Ovary (tissue), 9 donors: Measurements from ENCODE around the gene SRPK1. TPM values are rescaled to one million over a fixed set of nuclear protein-coding genes. Genes with fewer than 3 reads are reported as not detected.

ENCODE experiments used
- DNase-seq, 5 donors: peaks; one replicate each; pipeline ENCODE4 v3.0.0-alpha.2; 2019 to 2020
- H3K27ac ChIP-seq, 2 donors: fragments of 200-600 bp; one replicate each; pipeline versions ENCODE4 v1.5.1 to v1.8.0; 2019 to 2022
- H3K27me3 ChIP-seq: fragments of 200-600 bp; one replicate; pipeline ENCODE4 v1.8.0; 2022
- H3K36me3 ChIP-seq: fragments of 200-600 bp; sonication (generic); one replicate; pipeline ENCODE4 v1.5.1; 2019
- H3K4me1 ChIP-seq: one replicate; pipeline ENCODE4 v1.8.1; 2013; ENCODE audit warnings: mild to moderate bottlenecking, moderate library complexity; ENCODE audit not compliant: insufficient read depth
- H3K4me3 ChIP-seq: fragments of 200-600 bp; sonication (generic); one replicate; pipeline ENCODE4 v1.5.1; 2017
- H3K9me3 ChIP-seq, 2 donors: fragments of 200-600 bp in 1 of 2; sonication (generic) in 1 of 2; one replicate each; pipeline versions ENCODE4 v1.5.1 to v1.8.1; 2013 to 2019; ENCODE audit warnings: mild to moderate bottlenecking in 1 of 2, moderate library complexity in 1 of 2
- EP300 ChIP-seq: sonication (generic); formaldehyde crosslinking; IDR thresholded peaks from one replicate; pipeline ENCODE4 v1.6.1; 2017; ENCODE audit warnings: antibody characterized with exemption
- POLR2A ChIP-seq: fragments of 450-650 bp; IDR thresholded peaks from one replicate; pipeline ENCODE4 v1.6.1; 2017; ENCODE audit warnings: antibody characterized with exemption, mild to moderate bottlenecking, moderate library complexity
- WGBS, 3 donors: extraction: QIAGEN DNeasy Blood & Tissue Kit in 1 of 3; methylation state at CpG; one replicate each; pipeline versions ENCODE4 v1.1.5 to v1.1.7; 2013 to 2017; 5-methylcytosine and 5-hydroxymethylcytosine counted together
- intact Hi-C, 4 donors: fragments of 100-400 bp; cut with DNase I; formaldehyde crosslinking; loops; one replicate each; pipeline versions ENCODE4 v1.11.0 to v1.15.1; 2022 to 2023
- polyA plus RNA-seq, 2 donors: library from polyadenylated mRNA; stranded (reverse); fragments of 200-250 nt in 1 of 2; fragments of 350-450 nt in 1 of 2; fragmentation: Illumina TruSeq in 1 of 2; extraction: RNeasy Lipid Tissue Mini Kit (QIAGEN cat#74804) in 1 of 2; gene quantifications; one replicate each; pipeline ENCODE4 v1.2.3, GENCODE V29; 2013 to 2014
- total RNA-seq, 7 donors: library from RNA; depleted of rRNA in 2 of 7; stranded (reverse); fragments of >200 nt in 2 of 7; fragmentation: NEBNext Ultra II Directional in 3 of 7; extraction: Animal tissue kit (Norgen Biotek cat#: 25700) in 3 of 7; gene quantifications; one replicate each; pipeline versions ENCODE4 v1.1.0 to v1.2.4, GENCODE V29; 2016 to 2023
- TF ChIP-seq, protein P1 (sequence below), 3 donors: fragments of 450-650 bp in 2 of 3; fragments of 200-600 bp in 1 of 3; IDR thresholded peaks; one replicate each; pipeline versions ENCODE4 v1.5.1 to v1.8.0; 2016 to 2022; ENCODE audit warnings: antibody characterized with exemption in 3 of 3, mild to moderate bottlenecking in 1 of 3
- donor health status: DM: no; HTN: no; CAD: no; lungs with moderate emphysema.
- donor health status: DM: no; HTN: no; CAD: no.
- donor health status: Bipolar disorder and iron deficiency.
- donor health status: DM: yes; HTN: yes; CAD: no.
- donor health status: DM: no; HTN: no; CAD: no.
- donor health status: DM: yes; HTN: yes; CAD: no.

The SRPK1 gene
- total and polyA plus RNA-seq, 9 donors: 7.3 to 28.4 (median 23.3) TPM

DNA sequence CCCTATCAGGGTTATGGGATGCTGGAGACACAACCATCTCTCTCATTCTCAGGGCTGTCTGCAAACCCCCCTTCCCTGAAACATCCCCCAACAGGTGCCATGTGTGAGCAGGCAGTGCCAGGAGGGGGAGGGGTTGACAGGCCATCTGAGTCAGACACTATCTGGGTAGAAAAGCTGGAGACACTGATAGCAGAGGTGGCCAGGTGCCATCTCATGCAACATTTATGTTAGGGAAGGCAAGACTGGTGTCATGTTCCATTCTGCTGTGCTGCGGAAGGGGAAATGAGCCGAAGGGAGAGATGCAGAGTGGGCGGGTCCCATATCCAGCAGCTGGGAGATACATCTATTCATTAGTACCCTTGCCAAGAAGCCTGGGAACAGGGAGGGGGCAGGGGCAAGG is 112.2 kb downstream of the SRPK1 start:
- H3K36me3 ChIP-seq: no peaks in the 10 kb centered on the region
- no peaks in the 10 kb centered on the region for H3K27me3 ChIP-seq
- WGBS, 3 donors: 33 to 57% (median 41%) methylated on average over 3 of the region's 3 CpGs
- peaks cover 2% of the 10 kb centered on the region for H3K4me1 ChIP-seq
- TF ChIP-seq EP300 (no peak), POLR2A (no peak)
- TF ChIP-seq, protein P1, sequence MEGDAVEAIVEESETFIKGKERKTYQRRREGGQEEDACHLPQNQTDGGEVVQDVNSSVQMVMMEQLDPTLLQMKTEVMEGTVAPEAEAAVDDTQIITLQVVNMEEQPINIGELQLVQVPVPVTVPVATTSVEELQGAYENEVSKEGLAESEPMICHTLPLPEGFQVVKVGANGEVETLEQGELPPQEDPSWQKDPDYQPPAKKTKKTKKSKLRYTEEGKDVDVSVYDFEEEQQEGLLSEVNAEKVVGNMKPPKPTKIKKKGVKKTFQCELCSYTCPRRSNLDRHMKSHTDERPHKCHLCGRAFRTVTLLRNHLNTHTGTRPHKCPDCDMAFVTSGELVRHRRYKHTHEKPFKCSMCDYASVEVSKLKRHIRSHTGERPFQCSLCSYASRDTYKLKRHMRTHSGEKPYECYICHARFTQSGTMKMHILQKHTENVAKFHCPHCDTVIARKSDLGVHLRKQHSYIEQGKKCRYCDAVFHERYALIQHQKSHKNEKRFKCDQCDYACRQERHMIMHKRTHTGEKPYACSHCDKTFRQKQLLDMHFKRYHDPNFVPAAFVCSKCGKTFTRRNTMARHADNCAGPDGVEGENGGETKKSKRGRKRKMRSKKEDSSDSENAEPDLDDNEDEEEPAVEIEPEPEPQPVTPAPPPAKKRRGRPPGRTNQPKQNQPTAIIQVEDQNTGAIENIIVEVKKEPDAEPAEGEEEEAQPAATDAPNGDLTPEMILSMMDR (IDR thresholded peaks at IDR 0.05): no peak
- intact Hi-C loops: no loop called here
- H3K9me3 ChIP-seq: no peaks in the 10 kb centered on the region
- no peak for DNase-seq
- H3K4me3 ChIP-seq: no peak overlapping the region
- no peak overlapping the region for H3K27ac ChIP-seq

DNA sequence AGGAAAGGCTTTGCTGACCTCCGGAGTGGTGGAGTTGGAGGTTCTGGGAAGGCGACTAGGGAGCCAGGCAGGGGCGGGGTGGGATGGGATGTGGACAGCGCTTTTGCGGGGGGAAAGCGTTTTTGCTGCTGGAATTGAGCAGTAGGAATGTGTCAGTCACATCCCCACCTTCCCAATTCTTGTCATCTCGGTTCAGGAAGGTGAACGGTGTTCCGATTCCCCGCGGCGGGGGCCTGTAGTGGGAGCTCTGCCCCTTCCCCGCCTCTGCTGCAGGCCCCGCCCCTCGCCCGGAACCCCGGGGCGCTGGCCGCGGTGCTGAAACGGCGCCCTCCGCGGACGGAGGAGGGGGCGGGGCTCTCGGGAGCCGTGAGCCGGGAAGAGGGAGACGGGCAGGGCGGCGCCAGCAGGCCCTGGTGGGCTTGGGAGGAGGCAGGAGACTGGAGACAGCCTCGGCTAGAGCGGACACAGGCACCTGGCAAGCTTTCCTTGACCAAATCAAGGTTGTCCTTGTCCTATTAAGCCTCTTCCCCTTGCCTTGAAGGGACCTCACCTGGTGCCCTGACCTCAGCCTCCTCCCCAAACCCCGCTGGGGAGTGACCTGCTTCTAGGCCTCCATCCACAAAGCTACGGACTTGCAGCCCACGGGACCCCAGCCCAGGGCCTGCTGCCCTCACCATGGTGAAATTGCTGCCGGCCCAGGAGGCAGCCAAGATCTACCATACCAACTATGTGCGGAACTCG is 115.7 kb downstream of the SRPK1 start, which contains the start of gene LHFPL5:
TSS of gene LHFPL5 (plus strand) at position 357 of the 741 bp plus-strand sequence. CDS start at position 676, 319 bp downstream.
- no peak for TF ChIP-seq POLR2A
- no peak for TF ChIP-seq EP300
- H3K27me3 ChIP-seq: no peaks in the 10 kb centered on the region
- no peak within 1 kb of the TSS for H3K27ac ChIP-seq
- H3K4me3 ChIP-seq: no peak within 1 kb of the TSS
- peaks cover 2% of the 10 kb centered on the region for H3K4me1 ChIP-seq
- 9 to 13% (median 12%) methylated on average over 32 to 40 of the region's 40 CpGs for WGBS, 3 donors
- peak in 4 of 5 donors; percentile 15 to 71 (median 56) for DNase-seq
- no peaks in the 10 kb centered on the region for H3K9me3 ChIP-seq
- intact Hi-C loops: no loop called here
- H3K36me3 ChIP-seq: no peaks in the 10 kb centered on the region

DNA sequence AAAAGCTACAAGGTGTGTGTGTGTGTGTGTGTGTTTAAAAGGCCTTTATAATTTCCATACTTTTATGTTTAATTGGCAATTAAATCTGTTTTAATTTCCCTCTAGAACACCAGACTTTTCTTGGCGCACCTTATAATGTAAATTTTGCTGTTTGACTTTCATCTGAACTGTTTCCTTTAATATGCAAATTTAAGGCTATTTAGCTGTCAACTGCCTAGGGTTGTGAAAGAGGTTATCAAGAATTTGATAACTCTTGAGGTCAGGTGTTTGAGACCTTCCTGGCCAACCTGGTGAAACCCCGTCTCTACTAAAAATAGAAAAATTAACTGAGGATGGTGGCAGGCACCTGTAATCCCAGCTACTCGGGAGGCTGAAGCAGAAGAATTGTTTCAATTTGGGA is 119.8 kb downstream of the SRPK1 start:
- intact Hi-C loops: no loop called here
- TF ChIP-seq, protein P1 (IDR thresholded peaks at IDR 0.05): no peak
- no peak for TF ChIP-seq POLR2A
- no peak for TF ChIP-seq EP300
- Histone ChIP-seq H3K4me1 (peaks cover 2% of the 10 kb centered on the region), H3K27ac (no peak overlapping the region), H3K27me3 (no peaks in the 10 kb centered on the region), H3K36me3 (no peaks in the 10 kb centered on the region), H3K4me3 (no peak overlapping the region), H3K9me3 (no peaks in the 10 kb centered on the region)
- WGBS, 3 donors: 59 to 67% (median 66%) methylated on average over 3 of the region's 3 CpGs
- DNase-seq: no peak

DNA sequence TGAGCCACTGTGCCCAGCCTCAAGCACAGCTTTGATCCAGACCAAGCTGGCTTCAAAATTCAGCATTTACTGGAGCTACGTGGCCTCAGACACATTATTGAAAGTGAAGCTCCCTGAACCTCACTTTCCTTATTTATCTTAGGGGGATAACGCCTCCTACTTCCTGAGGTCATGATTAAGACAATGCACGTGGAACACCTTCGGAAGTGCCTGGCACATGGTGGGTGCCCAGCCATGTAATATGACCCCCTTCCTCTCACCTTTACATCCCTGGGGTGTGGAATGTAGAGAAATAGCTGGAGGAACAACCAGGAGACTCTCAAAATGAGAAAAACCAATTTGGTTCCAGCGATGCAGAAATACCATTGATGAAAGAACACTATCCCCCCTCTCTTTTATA is 122.2 kb downstream of the SRPK1 start:
- Histone ChIP-seq H3K36me3 (no peaks in the 10 kb centered on the region), H3K4me3 (no peak overlapping the region), H3K4me1 (no peaks in the 10 kb centered on the region), H3K27ac (no peak overlapping the region), H3K27me3 (no peaks in the 10 kb centered on the region), H3K9me3 (no peaks in the 10 kb centered on the region)
- intact Hi-C loops: loop anchor here in 2 of 4 donors (1.0 kb wide), 1 partner anchor 11 kb away; no protein-coding TSS in a partner anchor
- DNase-seq: no peak
- TF ChIP-seq, protein P1 (IDR thresholded peaks at IDR 0.05): no peak
- TF ChIP-seq EP300 (no peak), POLR2A (no peak)
- 68 to 73% (median 71%) methylated on average over 5 of the region's 5 CpGs for WGBS, 3 donors
